Transverse colon (tissue), 4 donors: Measurements from ENCODE around the gene CDK10. TPM values are rescaled to one million over a fixed set of nuclear protein-coding genes. Genes with fewer than 3 reads are reported as not detected.
"Not testable (repeated sequence)": the region's sequence is repeated elsewhere in the genome, so short reads cannot be mapped to it uniquely, and the experiment has no call there.

Source experiments
- DNase-seq: peaks from one replicate; pipeline ENCODE4 v3.0.0-alpha.2; 2019
- H3K27ac ChIP-seq, 4 donors: fragments of 200-600 bp; sonication (generic); 2 replicates each; pipeline ENCODE4 v1.5.1; 2016 to 2018; ENCODE audit warnings: inconsistent platforms in 4 of 4
- H3K27me3 ChIP-seq: fragments of 200-600 bp; sonication (generic); 2 replicates; pipeline ENCODE4 v1.5.1; 2017; ENCODE audit warnings: inconsistent platforms
- H3K36me3 ChIP-seq, 4 donors: fragments of 200-600 bp; sonication (generic); 2 replicates each; pipeline ENCODE4 v1.5.1; 2017 to 2019; ENCODE audit warnings: inconsistent platforms in 4 of 4
- H3K4me1 ChIP-seq, 4 donors: fragments of 200-600 bp; sonication (generic); 2 replicates each; pipeline ENCODE4 v1.5.1; 2017 to 2020; ENCODE audit warnings: inconsistent platforms in 4 of 4
- H3K4me3 ChIP-seq, 4 donors: fragments of 200-600 bp; sonication (generic); 1 replicate in 1 of 4; 2 replicates in 3 of 4; pipeline versions ENCODE4 v1.5.1 to v1.6.1; 2017 to 2019; ENCODE audit warnings: inconsistent platforms in 4 of 4
- H3K9me3 ChIP-seq, 2 donors: fragments of 200-600 bp; sonication (generic); 2 replicates each; pipeline ENCODE4 v1.5.1; 2017 to 2019; ENCODE audit warnings: inconsistent platforms in 2 of 2
- CTCF ChIP-seq, 5 experiments: fragments of 200-600 bp in 3 of 5; fragments of 450-650 bp in 2 of 5; sonication (generic) in 3 of 5; IDR thresholded peaks; 1 replicate in 2 of 5; 2 replicates in 3 of 5; pipeline ENCODE4 v1.5.1; 2016 to 2017; ENCODE audit warnings: antibody characterized with exemption in 5 of 5, inconsistent platforms in 3 of 5, mild to moderate bottlenecking in 2 of 5, moderate library complexity in 1 of 5
- EP300 ChIP-seq: sonication (generic); formaldehyde crosslinking; IDR thresholded peaks from one replicate; pipeline ENCODE4 v1.6.1; 2017; ENCODE audit warnings: antibody characterized with exemption, low read depth
- POLR2A ChIP-seq: fragments of 450-650 bp; IDR thresholded peaks from one replicate; pipeline ENCODE4 v1.6.1; 2016; ENCODE audit warnings: antibody characterized with exemption, mild to moderate bottlenecking, moderate library complexity
- POLR2AphosphoS5 ChIP-seq, 3 donors: sonication (generic); formaldehyde crosslinking; IDR thresholded peaks; one replicate each; pipeline ENCODE4 v1.6.1; 2016; ENCODE audit warnings: antibody characterized with exemption in 3 of 3
- WGBS, 2 donors: methylation state at CpG; one replicate each; pipeline ENCODE4 v1.1.5; 2018; ENCODE audit warnings: low coverage in 1 of 2; 5-methylcytosine and 5-hydroxymethylcytosine counted together
- in situ Hi-C, 4 donors: fragments of 200-750 bp; cut with MboI; loops; one replicate each; pipeline versions ENCODE4 v1.15.0 to v1.15.1; 2017; ENCODE audit warnings: low sequenced_read_pairs in 3 of 4, low pct_ligation_motif_present in 1 of 4, low pct_unique_long_range_greater_than_20kb in 1 of 4
- intact Hi-C: fragments of 100-400 bp; cut with DNase I; formaldehyde crosslinking; loops from one replicate; pipeline ENCODE4 v1.15.1; 2023; ENCODE audit warnings: low total_unique reads
- total RNA-seq, 4 donors: library from RNA; depleted of rRNA; stranded (reverse); fragments of >200 nt; gene quantifications; one replicate each; pipeline ENCODE4 v1.1.0, GENCODE V29; 2016

CDK10 gene
- total RNA-seq, 4 donors from 2014 or later: 69.6 to 304 (median 74.2) TPM

- peaks cover 0 to 19% (median 9%) of the 10 kb centered on the region in 4 donors for H3K36me3 ChIP-seq
- TF ChIP-seq POLR2A (no peak), CTCF (IDR thresholded peaks at IDR 0.05) (no peak), POLR2AphosphoS5 (IDR thresholded peaks at IDR 0.05) (no peak)
- no peaks in the 10 kb centered on the region for H3K9me3 ChIP-seq
- H3K27ac ChIP-seq: peak overlapping the region; percentile 93 to 97 (median 96)
- peaks cover 6 to 26% (median 15%) of the 10 kb centered on the region in 4 donors for H3K4me1 ChIP-seq
- in situ Hi-C loops (no loop called here), intact Hi-C loops (no loop called here)
- H3K27me3 ChIP-seq: no peaks in the 10 kb centered on the region
- H3K4me3 ChIP-seq: no peak overlapping the region
- DNase-seq: no peak
- 71 to 88% methylated on average over 5 of the region's 5 CpGs for WGBS, 2 donors
Measured at GRCh38 chr16:89688395-89688794, 1.9 kb downstream of the CDK10 start.

- DNase-seq: no peak
- Histone ChIP-seq H3K27me3 (no peaks in the 10 kb centered on the region), H3K36me3 (peaks cover 0 to 22% (median 9%) of the 10 kb centered on the region in 4 donors), H3K4me1 (peaks cover 6 to 26% (median 15%) of the 10 kb centered on the region in 4 donors), H3K9me3 (no peaks in the 10 kb centered on the region), H3K27ac (no peak overlapping the region), H3K4me3 (no peak overlapping the region)
- in situ Hi-C loops (no loop called here), intact Hi-C loops (no loop called here)
- TF ChIP-seq POLR2A (no peak), CTCF (IDR thresholded peaks at IDR 0.05) (no peak), EP300 (no peak), POLR2AphosphoS5 (IDR thresholded peaks at IDR 0.05) (no peak)
- WGBS, 2 donors: 84 to 94% methylated on average over 8 to 13 of the region's 13 CpGs
Measured at GRCh38 chr16:89689142-89689541, 2.7 kb downstream of the CDK10 start.

GRCh38 chr16:89689621-89690020 is 3.1 kb downstream of the CDK10 start:
- H3K27me3 ChIP-seq, in situ Hi-C loops, H3K4me3 ChIP-seq, H3K27ac ChIP-seq, H3K9me3 ChIP-seq, intact Hi-C loops, DNase-seq: not testable (repeated sequence)
- H3K4me1 ChIP-seq: peaks cover 6 to 26% (median 15%) of the 10 kb centered on the region in 4 donors
- H3K36me3 ChIP-seq: peaks cover 0 to 22% (median 9%) of the 10 kb centered on the region in 4 donors
- WGBS, 2 donors: 93% methylated on average over 4 of the region's 4 CpGs; no CpG with 5 or more reads in 1 of the 2 donors

- TF ChIP-seq POLR2AphosphoS5 (IDR thresholded peaks at IDR 0.05) (no peak), CTCF (IDR thresholded peaks at IDR 0.05) (no peak), POLR2A (no peak), EP300 (no peak)
- intact Hi-C loops: no loop called here
- in situ Hi-C loops: no loop called here
- peaks cover 0 to 22% (median 9%) of the 10 kb centered on the region in 4 donors for H3K36me3 ChIP-seq
- no peak overlapping the region for H3K27ac ChIP-seq
- no peaks in the 10 kb centered on the region for H3K9me3 ChIP-seq
- H3K27me3 ChIP-seq: no peaks in the 10 kb centered on the region
- H3K4me1 ChIP-seq: peaks cover 6 to 26% (median 17%) of the 10 kb centered on the region in 4 donors
- no peak for DNase-seq
- H3K4me3 ChIP-seq: no peak overlapping the region
- 88 to 100% methylated on average over 1 to 16 of the region's 16 CpGs for WGBS, 2 donors
Measured at GRCh38 chr16:89690392-89690901, 4.0 kb downstream of the CDK10 start.
